Heart right ventricle (tissue), 16 donors: ENCODE results near the gene BMAL1. TPM values are rescaled to one million over a fixed set of nuclear protein-coding genes. Genes with fewer than 3 reads are reported as not detected.

Source experiments
- ATAC-seq, 8 donors: fragments of 200-7000 bp; cut with Tn5 transposase; one replicate each; pipeline ENCODE4 v1.9.1; 2020; ENCODE audit warnings: mild to moderate bottlenecking in 8 of 8, moderate library complexity in 8 of 8, moderate number of reproducible peaks in 1 of 8
- DNase-seq, 2 donors: peaks; one replicate each; pipeline ENCODE4 v3.0.0-alpha.2; 2020
- H3K27ac ChIP-seq, 10 donors: fragments of 200-600 bp; sonication (generic) in 2 of 10; one replicate each; pipeline versions ENCODE4 v1.5.0 to v1.8.0; 2020 to 2022; ENCODE audit warnings: mild to moderate bottlenecking in 3 of 10
- H3K27me3 ChIP-seq, 7 donors: fragments of 200-600 bp; one replicate each; pipeline ENCODE4 v1.8.0; 2021 to 2022; ENCODE audit warnings: mild to moderate bottlenecking in 2 of 7
- H3K36me3 ChIP-seq, 9 donors: fragments of 200-600 bp; sonication (generic) in 1 of 9; one replicate each; pipeline versions ENCODE4 v1.5.0 to v1.8.0; 2020 to 2022; ENCODE audit warnings: mild to moderate bottlenecking in 2 of 9
- H3K4me1 ChIP-seq, 9 donors: fragments of 200-600 bp; sonication (generic) in 1 of 9; one replicate each; pipeline versions ENCODE4 v1.5.0 to v1.8.0; 2020 to 2022; ENCODE audit warnings: mild to moderate bottlenecking in 4 of 9
- H3K4me3 ChIP-seq, 10 donors: fragments of 200-600 bp; sonication (generic) in 2 of 10; one replicate each; pipeline versions ENCODE4 v1.5.0 to v1.8.0; 2020 to 2022; ENCODE audit warnings: mild to moderate bottlenecking in 7 of 10, moderate library complexity in 2 of 10
- H3K9me3 ChIP-seq, 11 donors: fragments of 200-600 bp in 10 of 11; sonication (generic) in 2 of 11; one replicate each; pipeline versions ENCODE4 v1.5.0 to v1.8.0; 2013 to 2022; ENCODE audit warnings: mild to moderate bottlenecking in 2 of 11, control low read depth in 1 of 11, moderate library complexity in 1 of 11
- CTCF ChIP-seq, 9 donors: fragments of 200-600 bp; sonication (generic) in 2 of 9; IDR thresholded peaks; one replicate each; pipeline versions ENCODE4 v1.5.0 to v1.8.0; 2021 to 2022; ENCODE audit warnings: antibody characterized with exemption in 9 of 9, mild to moderate bottlenecking in 5 of 9, moderate library complexity in 1 of 9
- WGBS, 2 donors: extraction: QIAGEN DNeasy Blood & Tissue Kit; methylation state at CpG; one replicate each; pipeline ENCODE4 v1.1.7; 2013; ENCODE audit warnings: inconsistent platforms in 1 of 2; 5-methylcytosine and 5-hydroxymethylcytosine counted together
- intact Hi-C, 10 donors: fragments of 100-400 bp; cut with DNase I; formaldehyde crosslinking; loops; one replicate each; pipeline versions ENCODE4 v1.11.1 to v1.14.2; 2022
- polyA plus RNA-seq, 2 donors: library from polyadenylated mRNA; stranded (reverse); fragments of 200-250 nt; gene quantifications; one replicate each; pipeline ENCODE4 v1.2.3, GENCODE V29; 2013
- total RNA-seq, 10 donors: library from RNA; stranded (reverse); fragmentation: NEBNext Ultra II Directional in 3 of 10; extraction: Animal tissue kit (Norgen Biotek cat#: 25700) in 3 of 10; gene quantifications; one replicate each; pipeline versions ENCODE4 v1.2.1 to v1.2.4, GENCODE V29; 2021 to 2023
- donor health status: Arrhythmogenic right ventricular cardiomyopathy.
- donor health status: ischemic (EF 13 %, LVEDD 7.1; RV severe dilation, severe dysfunction).
- donor health status: healthy with polysubstance abuse.
- donor health status: DM: no; HTN: yes; CAD: no.
- donor health status: DM: no; HTN: no; CAD: no.
- donor health status: ischemic (EF 25% LVEDD 6.9; RV normal size, moderate dysfunction).
- donor health status: ischemic (EF 25% LVEDD 5.7; RV mildly dilated, moderate dysfunction).
- donor health status: healthy.
- donor health status: DM: yes; HTN: yes; CAD: no.
- donor health status: Ischemic cardiomyopathy.
- donor health status: ischemic (EF 35%, LVEDD 5.7; RV mildly dilated, moderate dysfunction).
- donor health status: nonischemic (EF 11% LVEDD 7.7; RV severe dilation, severe dysfunction).
- donor health status: DM: yes; HTN: yes; CAD: no.
- donor health status: PGD.
- donor health status: ischemic (EF 29% LVEDD 5.4; RV normal size, mild dysfunction).
- donor health status: nonischemic (EF 23%, LVEDD 6.1; RV moderate dilation, normal function).

Gene BMAL1
- total and polyA plus RNA-seq, 12 donors = 2.9 to 19.9 (median 10.2) TPM

DNA sequence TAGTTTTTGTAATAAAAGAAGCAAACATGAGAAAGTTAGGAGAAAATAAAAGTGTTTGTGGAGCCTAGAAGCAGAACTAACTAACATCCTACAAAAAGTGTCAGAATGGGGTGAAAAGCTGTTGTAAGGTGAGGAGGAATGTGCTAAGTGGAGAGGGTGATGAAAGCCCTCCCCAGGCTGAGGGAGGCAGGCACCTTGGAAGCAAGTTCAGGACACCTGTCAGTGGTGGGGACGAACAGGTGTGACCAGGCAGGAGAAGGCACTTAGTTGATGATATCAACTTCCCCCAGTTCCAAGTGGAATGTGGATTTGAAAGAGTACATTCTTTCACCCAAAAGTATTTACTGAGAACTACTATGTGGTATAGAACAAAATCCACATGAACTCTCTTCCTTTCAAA lies 18.7 kb upstream of the BMAL1 start:
- Histone ChIP-seq H3K4me1 (peaks cover 0 to 32% (median 27%) of the 10 kb centered on the region in 9 donors), H3K27ac (no peak overlapping the region), H3K9me3 (no peaks in the 10 kb centered on the region), H3K36me3 (no peaks in the 10 kb centered on the region), H3K27me3 (peaks cover 0 to 5% (median 0%) of the 10 kb centered on the region in 7 donors), H3K4me3 (no peak overlapping the region)
- DNase-seq (no peak), ATAC-seq (no peak)
- intact Hi-C loops = no loop called here
- 31 to 44% methylated on average over 1 of the region's 1 CpG for WGBS, 2 donors
- no peak for TF ChIP-seq CTCF (IDR thresholded peaks at IDR 0.05)

- intact Hi-C loops = no loop called here
- DNase-seq (no peak), ATAC-seq (no peak)
- no peak for TF ChIP-seq CTCF (IDR thresholded peaks at IDR 0.05)
- peaks cover 0 to 32% (median 27%) of the 10 kb centered on the region in 9 donors for H3K4me1 ChIP-seq
- H3K4me3 ChIP-seq = no peak overlapping the region
- no peaks in the 10 kb centered on the region for H3K36me3 ChIP-seq
- H3K27me3 ChIP-seq = peaks cover 0 to 5% (median 0%) of the 10 kb centered on the region in 7 donors
- H3K9me3 ChIP-seq = no peaks in the 10 kb centered on the region
- H3K27ac ChIP-seq = no peak overlapping the region
- 87 to 92% methylated on average over 4 of the region's 4 CpGs for WGBS, 2 donors
These were observed 18.2 kb upstream of the BMAL1 start for GRCh38 chr11:13259374-13259773.

- ATAC-seq (peak in 2 of 8 donors; percentile 14 to 25), DNase-seq (no peak)
- peaks cover 0 to 9% (median 0%) of the 10 kb centered on the region in 7 donors for H3K27me3 ChIP-seq
- whole genome bisulfite sequencing, 2 donors = 71 to 75% methylated on average over 7 of the region's 7 CpGs
- H3K27ac ChIP-seq = peak overlapping the region; percentile 10 to 84 (median 78)
- H3K4me1 ChIP-seq = peaks cover 0 to 32% (median 27%) of the 10 kb centered on the region in 9 donors
- H3K9me3 ChIP-seq = no peaks in the 10 kb centered on the region
- no peaks in the 10 kb centered on the region for H3K36me3 ChIP-seq
- intact Hi-C loops = no loop called here
- H3K4me3 ChIP-seq = no peak overlapping the region
- TF ChIP-seq CTCF (IDR thresholded peaks at IDR 0.05) = no peak
These were observed 17.2 kb upstream of the BMAL1 start for GRCh38 chr11:13260201-13260962.

DNA sequence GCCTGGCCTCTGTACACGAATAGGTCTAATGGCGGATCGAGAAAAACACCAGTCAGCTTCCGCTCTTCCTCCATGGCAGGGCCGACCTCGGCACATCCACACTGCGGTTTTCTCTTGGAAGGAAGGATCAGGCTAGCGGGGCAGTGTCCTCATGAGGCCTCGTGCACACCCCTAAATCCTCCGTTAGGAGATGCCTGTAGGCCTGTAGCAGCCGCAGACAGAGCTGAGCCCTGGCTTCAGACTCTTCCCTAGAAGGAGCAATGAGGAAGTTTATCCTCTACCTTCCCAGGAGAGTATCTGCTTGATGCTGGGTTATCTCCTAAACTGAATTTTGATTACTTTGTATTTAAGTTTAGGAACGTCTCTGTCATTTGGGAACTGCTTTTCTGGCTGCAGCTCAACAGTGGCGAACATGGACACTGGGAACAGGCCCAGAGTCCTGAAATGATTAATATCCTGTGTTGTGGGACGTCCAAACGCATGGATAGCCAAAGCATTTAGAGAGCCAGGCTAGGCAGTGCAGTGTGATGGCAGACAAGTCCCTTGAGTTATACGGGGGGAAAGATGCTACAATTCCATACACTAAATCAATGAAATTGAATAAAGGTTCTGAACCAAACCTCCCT lies 16.5 kb upstream of the BMAL1 start:
- peaks cover 0 to 11% (median 0%) of the 10 kb centered on the region in 7 donors for H3K27me3 ChIP-seq
- TF ChIP-seq CTCF (IDR thresholded peaks at IDR 0.05) = no peak
- H3K9me3 ChIP-seq = no peaks in the 10 kb centered on the region
- WGBS, 2 donors = 56 to 60% methylated on average over 16 of the region's 16 CpGs
- no peaks in the 10 kb centered on the region for H3K36me3 ChIP-seq
- intact Hi-C loops = no loop called here
- H3K4me3 ChIP-seq = no peak overlapping the region
- DNase-seq (peak; percentile 21 to 34), ATAC-seq (peak; percentile 70 to 92 (median 87))
- H3K4me1 ChIP-seq = peaks cover 0 to 32% (median 27%) of the 10 kb centered on the region in 9 donors
- H3K27ac ChIP-seq = peak overlapping the region; percentile 10 to 84 (median 78)
